Right ventricle myocardium superior (tissue), 1 donor: ENCODE measurements around the gene EVA1B. TPM values are rescaled to one million over a fixed set of nuclear protein-coding genes. Genes with fewer than 3 reads are reported as not detected.
A peak's percentile ranks its signal among the peaks of the same experiment; 100 is the strongest.

ENCODE experiments used
- ATAC-seq: fragments of 200-7000 bp; cut with Tn5 transposase; one replicate; pipeline ENCODE4 v1.9.1; 2020; ENCODE audit warnings: mild to moderate bottlenecking; ENCODE audit not compliant: poor library complexity
- DNase-seq: peaks from one replicate; pipeline ENCODE4 v3.0.0-alpha.2; 2020
- intact Hi-C: fragments of 100-400 bp; cut with DNase I; formaldehyde crosslinking; loops from one replicate; pipeline ENCODE4 v1.11.2; 2022
- total RNA-seq: library from RNA; stranded (reverse); fragmentation: NEBNext Ultra II Directional; extraction: Animal tissue kit (Norgen Biotek cat#: 25700); gene quantifications from one replicate; pipeline ENCODE4 v1.2.1, GENCODE V29; 2021
- donor health status: DM: no; HTN: yes; CAD: no; lungs with severe emphysema.

Gene EVA1B
- total RNA-seq, 1 donor from 2014 or later = 10.8 TPM

DNA sequence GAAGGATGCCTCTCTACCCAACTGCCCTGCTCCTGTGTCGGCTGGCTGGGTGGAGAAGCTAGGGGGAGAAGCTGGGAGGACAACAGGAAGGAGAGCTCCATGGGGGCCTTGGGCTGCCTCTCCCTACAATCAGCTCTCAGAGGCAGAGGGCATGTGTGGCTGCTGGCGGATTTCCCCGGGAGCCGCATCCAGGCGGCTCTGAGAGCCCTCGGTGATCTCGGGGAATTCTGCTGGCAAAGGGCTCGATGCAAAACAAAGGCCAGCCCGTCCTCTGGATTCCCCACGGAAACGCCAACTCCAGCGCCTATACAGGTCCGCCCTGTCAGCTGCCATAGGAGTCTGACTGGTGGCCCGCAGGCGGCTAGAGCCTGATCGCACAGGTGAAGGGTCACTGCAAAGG is 26.4 kb upstream of the EVA1B start:
- intact Hi-C loops = no loop called here
- DNase-seq (peak; percentile 57), ATAC-seq (peak; percentile 67)

DNA sequence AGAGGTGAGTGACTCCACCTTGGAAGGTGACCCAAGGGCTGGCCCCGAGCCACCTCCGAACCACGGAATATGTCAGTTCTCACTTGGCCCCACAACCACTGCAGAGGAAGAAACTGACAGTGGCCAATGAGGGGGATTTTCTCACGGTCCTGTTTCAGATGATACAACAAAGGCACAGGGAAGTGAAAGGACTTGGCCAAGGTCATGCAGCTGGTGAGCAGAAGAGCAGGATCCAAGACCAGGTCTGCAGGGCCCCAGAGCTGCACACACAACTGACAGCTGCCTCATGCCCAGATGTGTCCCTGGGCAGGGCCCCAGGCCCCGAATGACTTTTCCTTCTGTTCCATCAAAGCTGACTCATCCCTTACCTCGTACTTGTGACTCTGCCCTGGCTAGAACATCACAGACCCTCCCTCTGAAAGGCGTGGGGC is 25.8 kb upstream of the EVA1B start:
- ATAC-seq (no peak), DNase-seq (no peak)
- intact Hi-C loops = no loop called here

DNA sequence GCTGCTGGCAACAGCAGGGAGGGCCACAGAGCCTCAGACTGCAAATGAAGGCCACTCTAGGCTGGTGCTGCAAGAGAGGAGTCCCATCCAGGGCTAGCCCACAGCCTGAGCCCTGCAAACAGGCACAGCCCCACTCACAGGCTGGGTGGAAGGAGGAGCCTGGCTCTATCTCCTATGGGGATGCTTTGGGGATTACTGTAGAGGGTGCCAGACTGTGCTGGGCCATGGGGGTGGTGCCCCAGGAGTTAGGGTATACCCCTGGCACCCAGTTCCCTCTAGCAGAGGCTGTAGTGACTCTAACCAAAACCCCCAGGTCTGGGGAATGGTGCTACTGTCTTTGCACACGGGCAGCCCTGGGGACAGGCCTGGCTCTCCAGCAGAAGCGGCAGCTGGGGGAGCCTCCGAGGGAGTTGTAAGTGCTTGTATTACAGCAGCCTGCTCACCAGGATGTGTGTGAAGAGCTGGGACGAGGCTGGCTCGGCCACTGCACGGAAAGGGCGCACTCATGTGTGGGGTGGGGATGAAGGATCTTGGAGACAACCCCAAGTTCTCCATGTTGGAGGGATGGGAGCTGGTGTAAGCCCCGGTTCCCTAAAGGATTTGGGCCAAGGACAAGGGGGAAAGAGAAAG is 23.4 kb upstream of the EVA1B start:
- ATAC-seq = no peak
- DNase-seq = no peak
- intact Hi-C loops = no loop called here

DNA sequence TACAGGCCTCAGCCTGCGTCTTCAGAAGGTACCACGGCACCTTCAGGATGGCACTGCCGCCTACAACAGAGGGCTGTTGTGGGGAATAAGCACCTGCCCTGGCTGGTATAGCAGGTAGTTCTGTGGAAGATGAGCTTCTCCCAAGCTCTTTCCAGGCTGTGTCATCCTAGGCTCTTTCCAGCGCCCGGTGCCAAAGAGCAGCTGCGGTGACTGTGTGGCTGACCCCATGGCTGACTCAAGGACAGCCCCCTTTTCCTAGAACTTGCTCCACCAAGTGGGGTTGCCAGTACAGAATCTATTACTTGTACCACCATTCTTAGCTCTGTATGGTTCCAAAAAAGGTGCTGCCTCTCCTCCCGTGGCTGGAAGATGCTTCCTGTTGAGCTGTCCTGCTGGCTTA is 21.9 kb upstream of the EVA1B start:
- DNase-seq (no peak), ATAC-seq (no peak)
- intact Hi-C loops = no loop called here

DNA sequence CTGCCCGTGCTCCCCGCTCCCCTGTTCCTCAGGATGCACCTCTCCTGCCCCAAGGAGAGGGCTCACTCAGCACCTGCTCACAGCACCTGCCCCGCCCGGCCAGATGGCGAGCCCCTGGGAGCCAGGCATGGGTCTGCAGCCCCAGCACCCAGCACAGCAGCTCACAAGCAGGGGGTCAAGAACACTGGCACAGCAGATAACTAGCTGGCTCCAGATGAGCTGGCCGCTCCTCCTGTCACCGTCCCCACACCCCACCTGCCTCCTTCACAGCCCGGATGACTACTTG is 20.9 kb upstream of the EVA1B start:
- intact Hi-C loops = no loop called here
- ATAC-seq (no peak), DNase-seq (no peak)

DNA sequence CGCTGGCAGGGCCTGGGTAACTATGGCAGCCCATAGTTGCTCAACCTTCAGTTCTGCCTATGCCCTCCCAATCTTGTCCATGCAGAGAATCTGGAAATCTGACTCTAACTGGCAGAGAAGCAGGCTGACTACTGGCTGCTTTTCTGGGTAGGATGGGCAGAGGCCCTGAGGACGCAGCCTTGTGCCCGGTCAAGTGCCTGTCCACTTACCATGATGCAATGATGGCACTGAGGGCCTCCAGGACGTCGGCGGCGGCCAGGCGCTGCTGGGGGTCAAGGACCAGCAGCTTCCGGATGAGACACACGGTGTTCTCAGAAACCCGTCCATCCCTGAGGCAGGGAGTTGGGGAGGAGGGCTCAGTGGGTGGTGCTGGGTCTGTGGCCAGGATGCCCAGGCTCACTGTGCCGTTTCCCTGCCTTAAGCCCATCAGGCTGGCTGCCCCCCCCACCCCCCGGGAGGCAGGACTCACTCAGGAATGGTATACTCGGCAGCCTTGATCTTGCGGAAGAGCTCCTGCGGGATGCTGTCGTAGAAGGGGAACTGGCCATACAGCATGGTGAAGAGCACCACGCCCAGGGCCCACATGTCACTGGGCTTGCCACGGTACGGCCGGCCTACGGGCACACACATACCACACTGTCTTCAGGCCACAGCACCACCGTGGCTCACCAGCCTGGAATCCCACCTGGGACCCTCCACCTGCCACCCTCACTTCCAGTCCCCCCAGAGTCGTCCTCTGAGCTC is 20.4 kb upstream of the EVA1B start:
- no peak for ATAC-seq
- no peak for DNase-seq
- intact Hi-C loops = no loop called here

DNA sequence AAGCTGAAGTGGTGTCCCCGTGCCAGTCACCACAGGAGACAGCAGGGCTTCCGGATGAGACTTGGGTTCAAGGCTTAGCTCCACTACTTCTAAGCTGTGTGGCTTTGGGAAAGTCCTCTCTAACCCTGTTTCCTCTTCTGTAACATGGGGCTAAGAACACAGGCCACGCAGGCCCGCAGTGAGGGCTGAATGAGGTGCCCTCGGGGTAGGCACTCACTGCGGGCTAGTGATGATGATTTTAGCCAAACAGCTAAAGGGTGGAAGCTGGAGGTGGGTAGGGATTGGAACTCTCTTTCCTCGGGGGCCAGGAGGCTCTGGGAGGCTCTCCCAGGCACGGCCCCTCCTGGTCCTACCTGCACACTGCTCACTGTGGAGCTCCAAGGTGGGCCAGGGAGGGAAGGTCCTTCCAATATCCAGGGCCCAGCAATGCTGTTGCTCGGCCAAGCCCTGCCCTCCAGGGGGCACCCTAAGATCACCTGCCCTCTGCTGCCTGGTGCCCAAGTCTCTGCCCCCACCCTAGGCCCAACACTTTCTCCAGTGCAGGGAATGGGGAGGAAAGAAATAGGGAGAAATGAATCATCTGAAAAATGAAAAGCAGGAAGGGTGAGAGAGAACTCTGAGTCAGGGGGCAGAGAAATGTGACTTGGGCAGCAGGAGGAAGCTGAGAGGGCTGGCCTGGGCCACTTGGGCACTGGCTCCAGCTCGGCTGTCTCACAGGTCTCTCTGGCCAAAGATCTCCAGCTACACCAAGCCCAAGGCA is 19.2 kb upstream of the EVA1B start:
- DNase-seq = peak; percentile 75
- ATAC-seq = peak; percentile 67
- intact Hi-C loops = loop anchor here (1.0 kb wide), 1 partner anchor 79 kb away; no protein-coding TSS in a partner anchor

DNA sequence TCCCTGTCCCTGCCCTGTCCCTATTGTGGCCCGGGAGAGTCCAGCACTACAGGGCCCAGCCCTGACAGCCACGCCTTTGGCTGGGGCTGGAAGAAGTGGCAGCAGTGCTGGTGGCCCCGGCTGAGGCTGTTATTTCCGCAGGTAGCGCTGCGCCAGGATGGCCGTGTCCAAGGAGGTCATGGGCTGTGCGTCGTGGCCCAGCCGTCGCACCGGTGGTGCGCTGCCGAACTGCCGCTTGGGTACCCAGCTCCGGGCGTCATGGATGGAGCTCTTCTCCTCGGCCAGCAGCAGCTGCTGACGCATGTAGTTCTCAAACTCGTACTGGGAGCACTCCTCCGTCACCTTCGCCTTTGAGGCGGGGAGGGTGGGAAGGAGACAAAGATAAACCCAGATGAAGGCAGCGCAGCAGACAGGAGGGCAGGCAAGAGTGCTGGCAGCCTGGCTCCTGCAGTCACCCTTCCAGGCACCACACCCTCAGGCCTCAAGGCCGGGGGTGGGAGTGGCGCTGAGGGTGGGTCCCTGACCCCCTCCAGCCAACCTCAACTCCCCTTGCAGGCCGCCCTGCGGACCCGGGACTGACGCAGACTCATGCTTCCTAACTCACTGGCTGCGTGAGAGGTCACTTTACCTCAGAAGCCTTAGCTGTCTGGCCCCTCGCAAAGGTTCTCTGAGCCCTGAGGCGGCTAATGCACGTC is 18.3 kb upstream of the EVA1B start:
- intact Hi-C loops = loop anchor here (1.0 kb wide), 1 partner anchor 80 kb away; no protein-coding TSS in a partner anchor
- ATAC-seq (no peak), DNase-seq (no peak)

DNA sequence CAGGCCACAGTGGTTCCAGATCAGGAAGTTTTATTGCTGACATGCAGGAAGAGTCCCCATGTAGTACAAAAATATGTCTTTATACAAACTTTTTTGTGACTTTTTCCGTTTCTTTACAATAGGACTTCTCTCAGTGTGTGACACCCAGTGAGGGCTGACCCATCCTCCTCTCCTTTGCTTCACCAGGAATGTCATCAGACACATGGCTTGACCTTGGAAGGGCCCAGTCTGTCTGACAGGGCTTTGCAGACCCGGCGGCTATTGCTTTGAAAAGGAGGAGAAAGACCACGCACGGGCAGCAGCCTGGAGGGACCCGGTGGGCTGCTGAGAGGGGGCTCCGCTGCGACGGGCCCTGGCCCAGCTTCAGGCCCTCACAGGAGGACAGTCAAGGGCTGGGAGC is 16.2 kb upstream of the EVA1B start:
- intact Hi-C loops = no loop called here
- no peak for ATAC-seq
- DNase-seq = peak; percentile 27

DNA sequence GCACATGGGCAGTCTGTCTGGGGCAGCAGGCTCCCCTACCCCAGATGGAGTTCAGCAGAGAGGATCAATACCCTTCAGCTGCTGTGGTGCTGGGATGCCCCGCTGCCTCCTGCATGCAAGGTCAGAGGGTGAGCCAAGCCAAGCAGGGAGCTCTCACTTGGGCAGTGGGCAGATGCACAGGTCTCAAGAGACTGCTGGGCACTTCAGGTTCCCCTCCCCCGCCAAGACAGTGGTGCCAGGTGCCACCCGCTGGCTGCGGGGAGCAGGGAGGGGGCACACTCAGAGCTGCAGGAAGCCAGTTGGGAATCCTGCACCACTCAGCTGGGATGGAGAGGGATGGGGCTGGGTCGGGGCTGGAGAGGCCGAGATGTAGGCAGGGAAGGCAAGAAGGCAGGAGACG is 15.8 kb upstream of the EVA1B start:
- intact Hi-C loops = no loop called here
- DNase-seq (peak; percentile 49), ATAC-seq (peak; percentile 14)

DNA sequence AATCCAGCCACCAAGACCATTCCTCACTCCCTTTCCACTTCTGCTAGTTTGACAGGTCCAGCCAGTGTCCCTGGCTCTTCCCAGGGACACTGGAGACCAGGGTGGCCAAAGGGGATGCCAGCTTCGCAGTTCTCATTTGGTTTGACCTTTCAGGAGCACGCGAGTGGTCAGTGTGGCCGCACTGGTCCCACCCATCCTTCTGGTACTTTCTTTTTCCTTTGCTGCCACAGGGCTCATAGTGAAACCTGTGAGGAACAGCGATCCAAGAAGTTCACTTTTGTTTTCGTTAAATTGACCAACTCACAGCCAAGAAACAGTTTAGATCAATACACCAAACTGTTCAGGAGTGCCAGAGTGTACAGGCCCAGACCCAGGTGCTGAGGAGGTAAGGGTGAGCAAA is 14.4 kb upstream of the EVA1B start:
- peak; percentile 12 for DNase-seq
- ATAC-seq = no peak
- intact Hi-C loops = no loop called here

DNA sequence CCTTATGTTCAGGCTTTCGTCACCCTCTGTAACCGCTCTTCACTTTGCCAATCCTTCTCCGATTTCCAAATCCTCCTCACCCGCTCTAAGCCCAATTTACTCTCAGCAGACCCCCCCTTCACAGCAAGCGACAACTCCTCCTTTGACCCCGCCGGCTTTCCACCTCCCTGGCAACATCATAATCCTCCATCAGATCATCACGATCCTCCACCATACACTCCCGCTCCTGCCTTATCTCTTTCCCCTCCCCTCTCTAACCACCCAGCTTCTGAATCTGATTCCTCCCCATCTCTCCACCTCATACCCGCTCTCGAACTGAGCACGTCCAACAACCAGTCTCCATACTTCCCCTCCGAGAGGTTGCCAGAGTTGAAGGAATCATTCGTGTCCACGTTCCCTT is 7.5 kb upstream of the EVA1B start:
- DNase-seq = peak; percentile 2
- intact Hi-C loops = no loop called here
- no peak for ATAC-seq

DNA sequence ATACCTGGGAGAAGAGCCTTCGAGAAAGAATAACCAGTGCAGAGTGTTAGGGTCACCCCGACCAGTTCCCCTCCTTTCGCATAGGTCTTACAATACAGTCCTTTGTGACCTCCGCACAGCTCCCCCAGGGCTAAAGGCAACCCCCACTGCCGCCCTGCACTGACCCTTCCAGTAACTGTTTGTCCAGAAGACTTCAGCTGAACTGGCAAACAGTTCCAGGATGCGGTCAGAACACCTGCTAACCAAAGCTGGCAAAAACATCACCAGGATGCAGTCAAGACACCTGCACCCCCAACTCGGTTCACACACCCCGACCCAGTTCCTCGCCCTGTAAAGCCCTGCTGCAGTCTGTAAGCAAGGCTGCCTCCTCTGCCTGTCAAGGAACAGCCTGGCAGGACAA is 6.4 kb upstream of the EVA1B start:
- ATAC-seq = no peak
- intact Hi-C loops = no loop called here
- peak; percentile 6 for DNase-seq

DNA sequence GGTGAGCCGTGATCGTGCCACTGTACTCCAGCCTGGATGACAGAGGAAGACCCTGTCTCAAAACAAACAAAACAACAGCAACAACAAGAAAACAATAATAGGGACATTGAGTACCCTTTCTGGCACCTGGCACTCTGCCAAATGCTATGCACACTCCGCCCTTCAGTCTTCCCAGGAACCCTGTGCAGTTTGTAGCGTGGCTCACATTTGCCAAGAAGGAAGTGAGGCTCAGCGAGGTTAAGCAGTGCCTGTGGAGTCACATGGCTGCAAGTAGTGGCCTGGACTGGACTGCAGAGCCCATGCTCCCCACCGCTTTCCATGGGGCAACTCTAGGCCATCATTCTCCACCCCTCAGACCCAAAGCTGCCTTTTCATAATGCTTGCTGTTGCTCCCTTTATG is 5.3 kb upstream of the EVA1B start:
- ATAC-seq = peak; percentile 42
- peak; percentile 61 for DNase-seq
- intact Hi-C loops = no loop called here

DNA sequence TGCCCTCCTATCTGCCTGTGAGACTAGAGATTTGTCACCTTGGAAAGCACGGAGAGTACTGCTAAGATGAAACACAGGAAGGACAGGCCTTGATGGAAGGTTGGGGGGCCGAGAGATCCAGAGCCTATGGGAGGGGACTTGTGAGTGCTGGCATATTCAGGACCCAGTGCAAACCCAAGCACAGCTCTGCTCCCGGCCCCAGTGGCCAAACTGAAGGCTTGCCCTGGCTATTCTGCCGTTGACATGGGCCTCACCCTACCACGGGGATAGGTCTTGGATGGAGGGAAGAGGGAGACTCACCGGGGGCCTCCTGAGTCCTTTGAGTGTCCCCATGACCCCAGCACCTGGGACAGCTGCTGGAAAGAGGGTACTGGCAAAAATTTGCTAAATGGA is 4.6 kb upstream of the EVA1B start:
- peak; percentile 26 for DNase-seq
- intact Hi-C loops = no loop called here
- ATAC-seq = no peak

DNA sequence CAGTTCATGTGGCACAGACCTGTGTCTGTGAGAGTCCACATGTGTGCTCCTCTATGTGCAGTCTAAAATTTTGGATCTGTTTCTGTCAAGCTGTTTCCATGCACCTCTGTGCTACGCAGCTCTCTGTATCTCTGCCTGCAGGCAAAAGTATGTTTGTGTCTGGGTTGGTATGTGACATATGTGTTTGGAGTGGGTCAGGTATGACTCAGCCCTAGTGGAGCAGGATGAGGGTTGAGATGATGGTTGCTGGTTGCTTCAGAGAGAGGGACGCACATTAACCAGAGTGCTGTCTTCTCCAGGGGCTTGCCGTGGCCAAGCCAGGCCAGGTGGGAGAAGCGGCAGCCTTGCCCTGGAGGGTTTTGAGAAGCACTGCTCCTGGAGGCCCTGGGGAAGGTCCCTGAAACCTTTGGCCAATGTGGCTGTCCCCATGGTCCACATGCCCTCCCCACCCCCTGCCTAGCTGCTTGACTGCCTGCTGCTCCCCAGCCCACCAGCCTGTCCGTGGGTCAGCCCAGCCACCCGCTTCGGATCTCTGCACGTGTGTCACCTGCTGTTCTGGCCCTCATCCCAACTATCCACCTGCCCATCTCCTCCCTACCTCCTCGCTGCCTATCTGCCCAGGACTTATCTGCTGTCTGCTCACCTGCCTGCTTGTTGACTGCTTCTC is 4.1 kb upstream of the EVA1B start:
- peak; percentile 14 for DNase-seq
- no peak for ATAC-seq
- intact Hi-C loops = no loop called here

DNA sequence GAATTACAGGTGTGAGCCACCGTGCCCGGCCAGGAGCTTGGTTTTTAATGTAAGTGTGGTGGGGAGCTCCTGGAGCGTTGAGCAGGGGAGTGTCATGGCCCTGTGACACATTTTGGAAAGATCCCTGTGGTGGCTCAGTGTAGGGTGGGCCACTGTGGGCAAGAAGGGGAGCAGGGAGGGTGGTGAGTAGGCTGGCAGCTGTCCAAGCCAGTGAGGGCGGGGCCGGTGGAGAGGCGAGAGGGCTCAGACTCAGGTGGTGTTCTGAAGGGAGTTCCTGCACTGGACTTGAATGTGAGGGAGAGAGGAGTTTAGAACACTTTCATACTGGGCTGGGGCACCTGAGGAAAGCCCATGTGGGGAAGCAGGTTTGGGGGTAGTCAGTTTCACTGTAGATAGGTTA is 3.1 kb upstream of the EVA1B start:
- intact Hi-C loops = no loop called here
- ATAC-seq (no peak), DNase-seq (no peak)

DNA sequence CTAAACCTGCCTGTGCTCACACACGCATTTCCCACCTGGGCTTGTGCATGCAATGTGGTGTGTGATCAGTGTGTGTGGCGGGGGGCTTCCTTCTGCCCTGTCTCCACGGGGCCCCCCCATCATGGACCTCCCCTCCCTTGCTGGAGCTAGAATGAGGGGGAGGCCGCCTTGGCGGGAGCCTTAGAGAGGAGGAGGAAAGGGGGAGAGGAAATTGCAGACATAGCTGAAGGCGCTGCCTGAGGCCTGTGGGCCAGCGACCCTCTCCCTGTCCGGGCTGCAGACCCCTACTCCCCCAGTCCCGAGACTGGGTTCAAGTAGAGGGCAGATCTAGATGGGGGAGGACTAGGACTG is 883 bp upstream of the EVA1B start:
- no peak for DNase-seq
- intact Hi-C loops = no loop called here
- ATAC-seq = no peak
